Limb (tissue), 2 donors: ENCODE data around the gene HIP1R.
"Not testable (repeated sequence)": the region's sequence is repeated elsewhere in the genome, so short reads cannot be mapped to it uniquely, and the experiment has no call there.

Experiments used
- DNase-seq, 2 donors: peaks; one replicate each; pipeline ENCODE4 v3.0.0-alpha.2; 2016; ENCODE audit errors: extremely low spot score in 2 of 2

The HIP1R gene

DNA sequence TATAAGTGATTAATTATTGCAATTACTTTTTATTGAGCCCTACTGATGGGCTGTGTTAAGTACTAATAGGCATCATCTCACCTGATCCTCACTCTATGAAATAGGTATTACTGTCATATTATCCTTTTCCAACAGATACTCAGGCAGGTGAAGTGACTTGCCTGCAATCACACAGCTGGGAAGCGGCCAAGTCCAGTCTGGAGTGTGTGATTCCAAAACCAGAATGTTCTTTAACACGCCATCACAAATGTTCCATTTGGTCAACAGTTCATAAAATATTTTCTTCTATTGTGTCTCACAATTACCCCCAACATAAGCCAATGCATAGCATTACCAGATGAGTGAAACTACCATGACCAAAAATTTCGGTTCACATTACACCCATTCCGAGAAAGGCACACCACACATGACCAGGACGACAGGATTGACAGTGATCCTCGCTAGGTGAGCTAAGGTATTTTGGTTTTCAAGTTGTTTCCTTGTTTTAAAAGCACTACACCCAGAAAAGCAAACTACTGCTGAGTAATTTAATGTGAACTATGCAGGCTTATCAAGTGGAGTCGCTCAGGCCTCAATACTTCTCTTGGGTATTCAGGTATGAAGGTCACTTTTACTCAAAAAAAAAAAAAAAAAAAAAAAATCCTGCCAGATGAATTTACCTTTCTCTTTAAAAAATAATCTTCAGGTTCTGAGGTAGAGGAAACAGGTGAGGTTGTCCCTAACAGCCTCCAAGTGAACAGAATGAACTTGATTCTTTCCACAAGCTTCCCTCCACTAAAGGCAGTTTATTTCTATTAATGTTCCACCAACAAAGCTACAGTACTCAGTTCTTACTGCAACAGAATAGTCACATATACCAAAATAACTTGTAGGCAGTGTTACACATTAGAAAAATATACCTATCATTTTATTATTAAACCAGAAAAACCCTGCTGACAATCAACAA is 58.2 kb downstream of the HIP1R start:
- DNase-seq = no peak

DNA sequence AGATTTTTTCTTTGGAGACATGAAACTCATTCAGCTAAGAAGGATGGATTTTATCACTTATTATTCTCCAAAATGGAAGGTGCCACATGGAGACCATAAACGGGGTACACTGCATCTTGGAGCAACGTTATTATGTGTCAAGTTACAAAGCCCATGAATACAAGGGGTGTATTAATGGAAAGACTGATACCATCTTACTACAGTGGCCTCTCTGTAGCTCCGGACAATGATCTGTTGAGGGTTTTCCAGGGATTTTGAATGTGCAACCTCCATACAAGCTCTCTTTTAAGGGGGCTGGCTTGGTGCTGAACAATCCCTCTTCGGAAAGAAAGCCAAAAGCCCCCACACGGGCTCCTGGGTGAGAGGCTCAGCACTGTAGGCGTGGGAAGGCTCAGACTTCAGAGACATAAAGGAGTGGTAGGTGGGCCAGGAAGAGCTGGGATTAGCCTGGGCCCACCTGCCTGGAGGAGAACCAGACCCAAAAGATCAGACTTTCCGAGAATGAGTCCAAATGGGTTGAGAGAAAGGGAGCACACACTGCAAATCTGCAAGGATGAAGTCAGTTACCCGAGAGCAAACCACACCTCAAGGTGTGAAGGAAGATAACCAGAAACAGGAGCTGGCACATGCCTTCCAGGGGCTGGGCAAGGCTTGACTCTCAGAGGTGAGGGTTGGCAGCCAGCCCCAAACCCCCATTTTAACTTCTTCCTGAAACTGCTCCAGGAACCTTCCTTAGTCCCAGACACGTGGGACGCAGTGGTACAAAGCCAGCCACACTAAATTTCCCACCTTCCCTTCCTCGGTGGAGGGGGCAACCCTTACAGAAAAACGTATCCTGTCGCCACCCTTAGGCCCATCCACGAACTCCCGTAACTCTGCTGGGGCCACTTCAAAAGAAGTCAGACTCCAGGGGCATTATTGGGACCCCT is 59.2 kb downstream of the HIP1R start:
- DNase-seq = no peak

DNA sequence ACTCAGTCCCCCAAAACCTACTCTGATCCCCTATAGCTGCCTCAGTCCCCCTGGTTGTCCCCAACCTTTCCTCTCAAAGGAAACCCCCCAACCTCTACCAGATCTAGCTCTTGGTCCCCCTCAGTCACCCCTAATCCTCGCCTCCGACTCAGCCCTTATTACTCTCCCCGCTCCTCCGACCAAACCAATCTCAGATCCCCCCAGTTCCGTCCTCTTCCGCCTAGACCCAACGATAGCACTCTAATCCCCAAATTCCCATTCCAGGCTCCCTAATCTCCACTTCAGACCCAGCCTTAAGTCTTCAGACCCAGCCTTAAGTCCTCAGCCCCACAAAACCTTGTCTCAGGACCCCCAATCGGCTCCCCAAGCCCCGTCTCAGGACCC is 60.1 kb downstream of the HIP1R start:
- no peak for DNase-seq

DNA sequence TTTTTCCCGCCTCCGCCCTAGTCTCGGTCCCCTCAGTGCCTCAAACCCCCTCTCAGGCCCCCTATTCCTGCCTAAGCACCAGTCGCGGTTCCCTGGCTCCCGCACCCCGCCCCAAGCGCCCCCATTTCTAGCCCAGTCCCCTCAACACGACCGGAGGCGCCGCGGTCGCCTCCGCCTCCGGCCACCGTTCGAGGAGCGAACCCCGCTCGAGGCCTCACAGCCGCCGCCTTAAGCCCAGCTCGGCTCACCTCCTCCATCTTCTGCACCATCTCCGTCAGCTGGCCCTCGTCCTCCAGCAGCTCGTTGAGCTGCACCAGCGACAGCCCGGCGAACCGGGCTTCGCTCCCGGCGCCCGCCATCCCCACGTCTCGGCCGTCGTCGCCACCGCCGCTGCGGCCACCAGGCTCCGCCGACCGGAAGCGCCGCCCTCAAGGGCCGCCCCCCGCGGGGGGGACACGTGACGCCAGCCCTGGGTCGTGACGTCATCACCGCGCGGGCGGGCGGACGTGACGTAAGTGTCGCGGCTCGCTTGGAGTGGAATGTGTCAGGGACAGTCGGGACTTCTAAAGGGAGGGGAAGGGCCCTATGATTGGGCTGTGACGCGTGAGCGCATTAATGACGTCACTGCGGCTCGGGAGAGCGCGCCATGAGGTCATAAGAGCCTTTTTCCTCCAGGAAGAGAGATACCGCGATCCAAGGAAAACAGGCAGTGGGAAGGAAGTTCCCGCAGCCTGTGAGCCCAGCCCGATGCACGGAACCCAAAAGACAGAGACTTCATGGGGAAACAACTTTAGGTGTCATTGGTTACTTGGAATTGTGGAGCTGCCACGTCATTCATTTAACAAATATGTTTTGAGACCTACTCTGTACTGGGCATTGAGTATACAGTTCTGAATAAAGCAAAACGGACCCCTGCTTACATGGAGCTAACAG is 60.7 kb downstream of the HIP1R start, which contains the start of gene VPS37B:
Gene VPS37B (minus strand): TSS at position 421 of the 933 bp plus-strand sequence. CDS start 62 bp downstream, at position 359.
- DNase-seq = peak; percentile 85 to 96

DNA sequence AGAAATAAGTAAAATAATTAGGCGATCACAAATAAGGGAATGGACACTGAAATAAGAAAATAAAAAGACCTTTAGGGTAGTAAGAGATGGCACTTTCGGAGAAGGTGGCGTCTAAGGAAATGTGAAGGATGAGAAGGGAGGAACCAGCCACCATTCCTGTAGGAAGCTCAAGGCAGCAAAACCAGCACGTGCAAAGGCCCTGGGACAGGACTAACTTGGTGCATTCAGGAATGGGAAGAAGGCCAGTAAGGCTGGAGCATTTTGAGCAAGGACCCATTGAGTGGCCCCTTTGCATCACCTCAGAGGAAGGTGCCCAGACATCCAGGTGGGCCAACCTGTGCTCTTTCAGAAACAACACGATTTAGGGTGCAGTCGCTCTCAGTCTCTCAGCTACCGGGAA is 61.4 kb downstream of the HIP1R start:
- DNase-seq = no peak

DNA sequence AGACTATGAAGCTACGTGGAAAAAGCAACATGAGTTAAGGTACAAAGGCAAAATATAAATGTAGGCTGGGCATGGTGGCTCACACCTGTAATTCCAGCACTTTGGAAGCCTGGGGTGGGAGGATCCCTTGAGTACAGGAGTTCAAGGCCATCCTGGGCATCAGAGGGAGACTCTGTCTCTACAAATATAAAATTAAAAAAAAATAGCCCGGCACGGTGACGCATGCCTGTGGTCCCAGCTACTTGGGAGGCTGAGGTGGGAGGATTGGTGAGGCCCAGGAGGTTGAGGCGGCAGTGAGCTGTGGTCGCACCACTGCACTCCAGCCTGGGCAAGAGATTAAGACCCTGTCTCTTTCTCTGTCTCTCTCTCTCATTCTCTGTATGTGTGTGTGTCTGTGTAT is 64.6 kb downstream of the HIP1R start:
- no peak for DNase-seq

DNA sequence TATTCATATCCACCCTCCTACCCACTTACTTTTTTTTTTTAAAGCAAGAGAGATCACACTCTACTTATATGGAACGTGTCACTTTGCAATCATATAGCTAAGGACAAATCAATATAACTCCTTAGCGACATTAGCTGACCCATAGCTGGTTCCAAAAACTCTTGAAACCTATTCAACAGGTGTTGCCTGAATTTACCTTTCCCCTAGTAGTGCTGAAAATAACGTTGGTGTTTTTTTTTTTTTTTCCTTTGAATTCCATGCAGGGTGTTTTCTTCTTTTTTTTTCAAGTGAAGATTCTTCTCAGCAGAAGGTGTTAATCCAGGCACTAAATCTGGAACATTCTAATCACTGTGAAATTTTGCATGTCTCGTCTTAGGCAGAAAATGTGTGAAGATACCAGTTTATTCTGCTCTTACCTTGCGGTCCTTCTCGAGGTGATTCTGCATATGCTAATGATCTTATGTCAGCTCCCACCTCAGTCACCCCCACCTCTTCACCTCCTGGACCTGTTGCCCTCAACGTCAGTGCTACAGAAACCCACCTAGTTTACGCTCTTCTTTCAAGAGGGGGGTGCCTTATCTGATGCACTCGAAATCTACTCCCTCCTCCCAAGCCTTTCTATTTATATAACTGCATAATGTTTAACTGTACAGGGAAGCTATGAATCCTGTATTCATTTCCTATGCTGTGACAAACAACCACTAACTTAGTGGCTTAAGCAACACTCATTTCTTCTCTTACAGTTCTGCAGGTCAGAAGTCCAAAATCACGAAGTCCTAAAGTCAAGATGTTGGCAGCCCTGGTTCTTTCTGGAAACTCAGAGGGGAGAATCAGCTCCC is 67.8 kb downstream of the HIP1R start:
- no peak for DNase-seq

DNA sequence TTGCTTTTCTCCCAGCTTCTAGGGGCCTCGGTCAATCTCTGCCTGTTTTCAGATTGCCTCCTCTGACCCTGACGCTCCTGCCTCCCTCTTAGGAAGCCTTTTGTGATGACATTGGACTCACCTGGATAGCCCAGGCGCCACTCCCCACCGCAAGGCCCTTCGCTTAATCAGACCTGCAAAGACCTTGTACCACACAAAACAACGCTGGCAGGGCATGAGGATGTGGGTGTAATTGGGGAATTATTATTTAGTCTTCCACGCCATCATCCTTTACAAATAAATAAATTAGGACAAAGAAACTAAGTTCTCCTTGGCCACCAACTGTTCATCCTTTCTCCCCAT is 68.4 kb downstream of the HIP1R start:
- no peak for DNase-seq

DNA sequence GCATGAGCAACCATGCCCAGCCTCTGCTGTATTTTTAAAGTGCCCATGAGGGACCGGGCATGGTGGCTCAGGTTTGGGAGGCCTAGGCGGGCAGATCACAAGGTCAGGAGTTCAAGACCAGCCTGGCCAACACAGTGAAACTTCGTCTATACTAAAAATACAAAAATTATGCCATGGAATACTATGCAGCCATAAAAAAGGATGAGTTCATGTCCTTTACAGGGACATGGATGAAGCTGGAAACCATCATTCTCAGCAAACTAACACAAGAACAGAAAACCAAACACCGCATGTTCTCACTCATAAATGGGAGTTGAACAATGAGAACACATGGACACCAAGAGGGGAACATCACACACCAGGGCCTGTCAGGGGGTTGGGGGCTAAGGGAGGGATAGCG is 70.0 kb downstream of the HIP1R start:
- not testable (repeated sequence) for DNase-seq

DNA sequence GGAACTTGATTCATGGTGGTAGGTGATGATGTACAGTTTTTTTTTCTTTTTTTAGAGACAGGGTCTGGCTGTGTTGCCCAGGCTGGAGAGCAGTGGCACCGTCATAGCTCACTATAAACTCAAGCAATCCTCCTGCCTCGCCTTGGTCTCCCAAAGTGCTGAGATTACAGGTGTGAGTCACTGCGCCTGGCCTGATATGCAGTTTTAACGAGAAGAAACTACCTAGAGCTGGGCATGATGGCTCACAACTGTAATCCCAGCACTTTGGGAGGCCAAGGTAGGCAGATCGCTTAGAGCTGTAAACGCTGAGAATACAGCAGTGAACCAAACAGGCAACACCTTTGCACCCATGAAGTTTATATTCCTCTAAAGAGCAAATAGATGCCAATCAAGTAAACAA is 73.7 kb downstream of the HIP1R start:
- no peak for DNase-seq

DNA sequence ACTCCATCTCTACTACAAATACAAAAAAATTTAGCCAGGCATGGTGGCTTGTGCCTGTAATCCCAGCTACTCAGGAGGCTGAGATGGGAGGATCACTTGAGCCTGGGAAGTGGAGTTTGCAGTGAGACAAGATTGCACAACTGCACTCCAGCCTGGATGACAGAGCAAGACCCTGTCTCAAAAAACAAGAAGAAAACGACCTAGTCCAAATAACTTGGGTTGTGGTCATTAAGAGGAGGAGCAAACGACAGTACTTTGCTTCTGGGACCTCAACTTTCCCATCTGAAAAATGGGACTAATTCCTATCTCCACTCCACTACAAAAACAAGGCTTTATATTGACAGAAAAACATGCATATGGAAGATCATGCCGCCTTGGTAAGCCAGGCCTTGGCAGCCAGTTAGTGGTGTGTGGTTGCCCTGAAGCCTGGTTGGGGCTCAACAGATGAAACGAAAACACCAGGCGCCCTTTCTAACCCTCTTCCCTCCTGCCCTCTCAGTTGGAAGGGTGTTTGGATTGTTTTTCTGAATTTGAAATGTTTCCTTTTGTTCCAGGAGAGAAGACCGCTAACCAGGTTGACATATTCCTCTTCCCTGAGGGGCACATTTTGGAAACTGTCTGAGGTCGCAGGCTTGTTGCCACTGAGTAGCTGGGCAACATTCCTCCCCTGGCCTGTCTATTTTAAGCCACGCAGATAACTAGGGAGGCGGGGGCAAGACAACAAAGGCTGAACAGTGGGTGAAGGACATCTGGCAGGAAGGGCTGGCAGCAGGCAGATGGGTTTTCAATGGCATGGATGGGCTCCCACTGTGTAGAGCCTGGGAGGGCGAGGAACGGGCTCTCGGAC is 74.4 kb downstream of the HIP1R start:
- DNase-seq = peak in 1 of 2 donors; percentile 51
